HEK293 (cell line): Measurements from ENCODE around the gene CPA5.

Source experiments
- CTCF ChIA-PET: fragments of 350-600 bp; formaldehyde crosslinking; extraction: SDS; loops from one replicate; lab custom pipeline; 2021; ENCODE audit warnings: antibody characterized with exemption; lab: Yijun Ruan, JAX
- POLR2A ChIA-PET: fragments of 300-600 bp; formaldehyde crosslinking; extraction: SDS; loops from one replicate; lab custom pipeline; 2020; ENCODE audit warnings: antibody characterized with exemption, inconsistent platforms; lab: Yijun Ruan, JAX
- H3K27ac ChIP-seq: fragments of 200-500 bp; sonication (Bioruptor generic); 2 replicates; pipeline ENCODE4 v1.5.1; 2014; ENCODE audit warnings: low read depth, low read length, control low read depth, inconsistent platforms; ENCODE audit errors: extremely low read depth
- H3K36me3 ChIP-seq, 2 experiments: fragments of 200-500 bp in 1 of 2; sonication (Bioruptor generic) in 1 of 2; 1 replicate in 1 of 2; 2 replicates in 1 of 2; pipeline ENCODE4 v1.5.1; 2014 to 2017; ENCODE audit warnings: inconsistent platforms in 2 of 2, low read length in 2 of 2; ENCODE audit not compliant: control insufficient read depth in 2 of 2, insufficient read depth in 1 of 2
- H3K4me1 ChIP-seq: fragments of 200-500 bp; sonication (Bioruptor generic); 2 replicates; pipeline ENCODE4 v1.5.1; 2014; ENCODE audit warnings: mild to moderate bottlenecking, low read length, inconsistent platforms; ENCODE audit not compliant: control insufficient read depth, insufficient read depth
- H3K4me3 ChIP-seq: 2 replicates; pipeline ENCODE4 v1.5.1; 2011; ENCODE audit warnings: low read depth, mild to moderate bottlenecking, control low read depth, low read length, moderate library complexity
- H3K9me3 ChIP-seq: fragments of 200-500 bp; sonication (Bioruptor generic); 2 replicates; pipeline ENCODE4 v1.5.1; 2014; ENCODE audit warnings: low read depth, low read length, inconsistent platforms; ENCODE audit not compliant: control insufficient read depth, insufficient read depth
- GLIS1 ChIP-seq: fragments of 450-650 bp; formaldehyde crosslinking; IDR thresholded peaks from 2 replicates; pipeline ENCODE4 v1.5.1; 2016; ENCODE audit warnings: missing biosample characterization, missing genetic modification characterization
- OSR2 ChIP-seq: fragments of 450-650 bp; formaldehyde crosslinking; IDR thresholded peaks from 2 replicates; pipeline ENCODE4 v1.5.1; 2016; ENCODE audit warnings: missing biosample characterization, missing genetic modification characterization
- PRDM1 ChIP-seq: fragments of 450-650 bp; formaldehyde crosslinking; IDR thresholded peaks from 2 replicates; pipeline ENCODE4; 2016; ENCODE audit warnings: missing biosample characterization, missing genetic modification characterization
- SCRT2 ChIP-seq: fragments of 450-650 bp; formaldehyde crosslinking; IDR thresholded peaks from 2 replicates; pipeline ENCODE4 v1.5.1; 2016; ENCODE audit warnings: missing biosample characterization, missing genetic modification characterization
- SP2 ChIP-seq: fragments of 450-650 bp; formaldehyde crosslinking; IDR thresholded peaks from 2 replicates; pipeline ENCODE4 v1.5.1; 2016; ENCODE audit warnings: missing biosample characterization, missing genetic modification characterization
- ZBTB1 ChIP-seq: fragments of 450-650 bp; formaldehyde crosslinking; IDR thresholded peaks from 2 replicates; pipeline ENCODE4 v1.5.1; 2016; ENCODE audit warnings: missing biosample characterization, missing genetic modification characterization
- ZBTB20 ChIP-seq: fragments of 450-650 bp; formaldehyde crosslinking; IDR thresholded peaks from 2 replicates; pipeline ENCODE4 v1.5.1; 2016; ENCODE audit warnings: missing biosample characterization, missing genetic modification characterization
- ZNF16 ChIP-seq: fragments of 450-650 bp; formaldehyde crosslinking; IDR thresholded peaks from 2 replicates; pipeline ENCODE4 v1.5.1; 2016; ENCODE audit warnings: low read depth, missing biosample characterization, missing genetic modification characterization
- ZNF175 ChIP-seq: fragments of 450-650 bp; formaldehyde crosslinking; IDR thresholded peaks from 2 replicates; pipeline ENCODE4 v1.5.1; 2016; ENCODE audit warnings: missing biosample characterization, missing genetic modification characterization
- ZNF311 ChIP-seq: fragments of 450-650 bp; formaldehyde crosslinking; IDR thresholded peaks from 2 replicates; pipeline ENCODE4 v1.5.1; 2017; ENCODE audit warnings: missing biosample characterization, missing genetic modification characterization, borderline replicate concordance
- ZNF335 ChIP-seq: fragments of 450-650 bp; formaldehyde crosslinking; conservative IDR thresholded peaks from 2 replicates; pipeline ENCODE4 v1.5.1; 2016; ENCODE audit warnings: missing biosample characterization, missing genetic modification characterization
- ZNF391 ChIP-seq: fragments of 450-650 bp; formaldehyde crosslinking; IDR thresholded peaks from 2 replicates; pipeline ENCODE4 v1.5.1; 2016; ENCODE audit warnings: low read depth, missing biosample characterization, missing genetic modification characterization, borderline replicate concordance
- ZNF830 ChIP-seq: fragments of 450-650 bp; IDR thresholded peaks from 2 replicates; pipeline ENCODE4 v1.5.0; 2018; ENCODE audit warnings: missing biosample characterization, missing genetic modification characterization, low read depth, mild to moderate bottlenecking, moderate library complexity
- TF ChIP-seq, protein P1 (sequence below): fragments of 450-650 bp; formaldehyde crosslinking; IDR thresholded peaks from 2 replicates; pipeline ENCODE4 v1.5.1; 2016; ENCODE audit warnings: missing biosample characterization, missing genetic modification characterization
- TF ChIP-seq, protein P2 (sequence below): sonication (generic); formaldehyde crosslinking; IDR thresholded peaks from 2 replicates; pipeline ENCODE4 v1.8.1; 2022; ENCODE audit warnings: mild to moderate bottlenecking, moderate library complexity, missing genetic modification reagents
- TF ChIP-seq, protein P3 (sequence below): fragments of 450-650 bp; formaldehyde crosslinking; IDR thresholded peaks from 2 replicates; pipeline ENCODE4 v1.5.1; 2016; ENCODE audit warnings: missing biosample characterization, missing genetic modification characterization
- TF ChIP-seq, protein P4 (sequence below): fragments of 450-650 bp; formaldehyde crosslinking; conservative IDR thresholded peaks from 2 replicates; pipeline ENCODE4 v1.5.1; 2016; ENCODE audit warnings: low read depth, missing biosample characterization, missing genetic modification characterization
- TF ChIP-seq, protein P5 (sequence below): fragments of 450-650 bp; formaldehyde crosslinking; IDR thresholded peaks from 2 replicates; pipeline ENCODE4 v1.5.1; 2016; ENCODE audit warnings: missing biosample characterization, missing genetic modification characterization
- TF ChIP-seq, protein P6 (sequence below): fragments of 450-650 bp; formaldehyde crosslinking; IDR thresholded peaks from 2 replicates; pipeline ENCODE4 v1.5.1; 2016; ENCODE audit warnings: missing biosample characterization, missing genetic modification characterization

CPA5 gene

DNA sequence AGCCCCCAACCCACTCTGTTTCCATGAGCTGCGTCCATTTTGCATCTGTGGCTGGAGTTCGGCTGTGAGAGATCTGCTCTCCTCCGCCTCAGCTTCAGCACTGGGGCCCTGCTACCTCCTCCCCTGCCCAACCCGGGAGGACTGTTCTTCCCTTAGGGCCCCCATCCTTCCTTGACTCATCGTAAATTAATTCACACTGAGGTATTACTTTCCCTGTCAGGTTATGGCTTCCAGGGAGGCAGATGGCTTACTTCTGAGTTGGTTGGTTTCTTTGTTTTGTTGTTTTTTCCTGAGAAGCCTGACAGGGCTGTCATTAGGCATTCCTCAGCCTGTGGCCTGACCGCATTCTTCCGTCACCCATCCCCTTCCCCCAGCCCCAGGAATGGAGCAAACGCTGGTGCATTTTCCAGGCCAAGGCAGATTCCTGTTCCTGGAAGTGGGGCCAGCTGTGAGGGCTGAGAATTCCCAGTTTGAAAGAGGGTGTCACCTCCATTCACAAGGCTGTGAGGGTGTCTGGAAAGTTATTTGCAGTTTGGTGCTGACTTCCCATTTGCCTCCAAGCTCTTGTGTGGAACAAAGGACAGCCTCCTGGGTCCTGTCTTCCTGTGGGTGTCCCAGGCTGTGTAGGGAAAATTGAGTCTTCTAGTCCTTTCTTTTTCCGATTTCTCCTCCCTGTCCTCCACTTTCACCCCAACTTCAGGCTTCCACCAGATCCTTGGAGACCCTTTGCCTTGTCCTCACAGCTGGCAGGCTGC is 11.7 kb downstream of the CPA5 start:
- H3K4me3 ChIP-seq, result peak overlapping the region; percentile 6; the same call in 1 of the 2 replicates
- no peaks in the 10 kb centered on the region for H3K9me3 ChIP-seq
- peaks cover 17% of the 10 kb centered on the region for H3K4me1 ChIP-seq
- no peaks in the 10 kb centered on the region for H3K36me3 ChIP-seq
- H3K27ac ChIP-seq, result peak overlapping the region; percentile 94
- CTCF ChIA-PET, result interaction anchor here (0.6 to 0.7 kb wide), 3 partner anchors 120 to 390 kb away, joined by 3 read pairs; no protein-coding TSS in a partner anchor
- POLR2A ChIA-PET, result interaction anchor here (1.0 to 2.3 kb wide), 3 partner anchors 9 to 151 kb away, joined by 3 to 12 read pairs (median 4); partner anchors contain the start of gene TMEM209
- TF ChIP-seq OSR2 (tag by site-specific recombination), result peak; percentile 98
- TF ChIP-seq ZNF16, result no peak
- TF ChIP-seq, protein P1, sequence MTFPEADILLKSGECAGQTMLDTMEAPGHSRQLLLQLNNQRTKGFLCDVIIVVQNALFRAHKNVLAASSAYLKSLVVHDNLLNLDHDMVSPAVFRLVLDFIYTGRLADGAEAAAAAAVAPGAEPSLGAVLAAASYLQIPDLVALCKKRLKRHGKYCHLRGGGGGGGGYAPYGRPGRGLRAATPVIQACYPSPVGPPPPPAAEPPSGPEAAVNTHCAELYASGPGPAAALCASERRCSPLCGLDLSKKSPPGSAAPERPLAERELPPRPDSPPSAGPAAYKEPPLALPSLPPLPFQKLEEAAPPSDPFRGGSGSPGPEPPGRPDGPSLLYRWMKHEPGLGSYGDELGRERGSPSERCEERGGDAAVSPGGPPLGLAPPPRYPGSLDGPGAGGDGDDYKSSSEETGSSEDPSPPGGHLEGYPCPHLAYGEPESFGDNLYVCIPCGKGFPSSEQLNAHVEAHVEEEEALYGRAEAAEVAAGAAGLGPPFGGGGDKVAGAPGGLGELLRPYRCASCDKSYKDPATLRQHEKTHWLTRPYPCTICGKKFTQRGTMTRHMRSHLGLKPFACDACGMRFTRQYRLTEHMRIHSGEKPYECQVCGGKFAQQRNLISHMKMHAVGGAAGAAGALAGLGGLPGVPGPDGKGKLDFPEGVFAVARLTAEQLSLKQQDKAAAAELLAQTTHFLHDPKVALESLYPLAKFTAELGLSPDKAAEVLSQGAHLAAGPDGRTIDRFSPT (tag by site-specific recombination), result peak; percentile 53
- no peak for TF ChIP-seq ZNF830 (tag by site-specific recombination)
- TF ChIP-seq, protein P2, sequence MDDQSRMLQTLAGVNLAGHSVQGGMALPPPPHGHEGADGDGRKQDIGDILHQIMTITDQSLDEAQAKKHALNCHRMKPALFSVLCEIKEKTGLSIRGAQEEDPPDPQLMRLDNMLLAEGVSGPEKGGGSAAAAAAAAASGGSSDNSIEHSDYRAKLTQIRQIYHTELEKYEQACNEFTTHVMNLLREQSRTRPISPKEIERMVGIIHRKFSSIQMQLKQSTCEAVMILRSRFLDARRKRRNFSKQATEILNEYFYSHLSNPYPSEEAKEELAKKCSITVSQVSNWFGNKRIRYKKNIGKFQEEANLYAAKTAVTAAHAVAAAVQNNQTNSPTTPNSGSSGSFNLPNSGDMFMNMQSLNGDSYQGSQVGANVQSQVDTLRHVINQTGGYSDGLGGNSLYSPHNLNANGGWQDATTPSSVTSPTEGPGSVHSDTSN (CRISPR knock-in tag), result peak; percentile 53; the same call in 1 of the 2 replicates
- TF ChIP-seq ZBTB1 (tag by site-specific recombination), result no peak
- no peak for TF ChIP-seq ZNF175 (tag by site-specific recombination)
- TF ChIP-seq SCRT2 (tag by site-specific recombination), result peak; percentile 84
- TF ChIP-seq ZNF311 (tag by site-specific recombination), result no peak
- peak; percentile 94 for TF ChIP-seq ZBTB20 (tag by site-specific recombination)
- TF ChIP-seq, protein P3, sequence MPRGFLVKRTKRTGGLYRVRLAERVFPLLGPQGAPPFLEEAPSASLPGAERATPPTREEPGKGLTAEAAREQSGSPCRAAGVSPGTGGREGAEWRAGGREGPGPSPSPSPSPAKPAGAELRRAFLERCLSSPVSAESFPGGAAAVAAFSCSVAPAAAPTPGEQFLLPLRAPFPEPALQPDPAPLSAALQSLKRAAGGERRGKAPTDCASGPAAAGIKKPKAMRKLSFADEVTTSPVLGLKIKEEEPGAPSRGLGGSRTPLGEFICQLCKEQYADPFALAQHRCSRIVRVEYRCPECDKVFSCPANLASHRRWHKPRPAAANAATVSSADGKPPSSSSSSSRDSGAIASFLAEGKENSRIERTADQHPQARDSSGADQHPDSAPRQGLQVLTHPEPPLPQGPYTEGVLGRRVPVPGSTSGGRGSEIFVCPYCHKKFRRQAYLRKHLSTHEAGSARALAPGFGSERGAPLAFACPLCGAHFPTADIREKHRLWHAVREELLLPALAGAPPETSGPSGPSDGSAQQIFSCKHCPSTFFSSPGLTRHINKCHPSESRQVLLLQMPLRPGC (tag by site-specific recombination), result peak; percentile 99
- TF ChIP-seq SP2 (tag by site-specific recombination), result peak; percentile 35
- TF ChIP-seq PRDM1 (tag by site-specific recombination), result peak; percentile 90
- peak; percentile 82 for TF ChIP-seq ZNF335
- TF ChIP-seq, protein P4, sequence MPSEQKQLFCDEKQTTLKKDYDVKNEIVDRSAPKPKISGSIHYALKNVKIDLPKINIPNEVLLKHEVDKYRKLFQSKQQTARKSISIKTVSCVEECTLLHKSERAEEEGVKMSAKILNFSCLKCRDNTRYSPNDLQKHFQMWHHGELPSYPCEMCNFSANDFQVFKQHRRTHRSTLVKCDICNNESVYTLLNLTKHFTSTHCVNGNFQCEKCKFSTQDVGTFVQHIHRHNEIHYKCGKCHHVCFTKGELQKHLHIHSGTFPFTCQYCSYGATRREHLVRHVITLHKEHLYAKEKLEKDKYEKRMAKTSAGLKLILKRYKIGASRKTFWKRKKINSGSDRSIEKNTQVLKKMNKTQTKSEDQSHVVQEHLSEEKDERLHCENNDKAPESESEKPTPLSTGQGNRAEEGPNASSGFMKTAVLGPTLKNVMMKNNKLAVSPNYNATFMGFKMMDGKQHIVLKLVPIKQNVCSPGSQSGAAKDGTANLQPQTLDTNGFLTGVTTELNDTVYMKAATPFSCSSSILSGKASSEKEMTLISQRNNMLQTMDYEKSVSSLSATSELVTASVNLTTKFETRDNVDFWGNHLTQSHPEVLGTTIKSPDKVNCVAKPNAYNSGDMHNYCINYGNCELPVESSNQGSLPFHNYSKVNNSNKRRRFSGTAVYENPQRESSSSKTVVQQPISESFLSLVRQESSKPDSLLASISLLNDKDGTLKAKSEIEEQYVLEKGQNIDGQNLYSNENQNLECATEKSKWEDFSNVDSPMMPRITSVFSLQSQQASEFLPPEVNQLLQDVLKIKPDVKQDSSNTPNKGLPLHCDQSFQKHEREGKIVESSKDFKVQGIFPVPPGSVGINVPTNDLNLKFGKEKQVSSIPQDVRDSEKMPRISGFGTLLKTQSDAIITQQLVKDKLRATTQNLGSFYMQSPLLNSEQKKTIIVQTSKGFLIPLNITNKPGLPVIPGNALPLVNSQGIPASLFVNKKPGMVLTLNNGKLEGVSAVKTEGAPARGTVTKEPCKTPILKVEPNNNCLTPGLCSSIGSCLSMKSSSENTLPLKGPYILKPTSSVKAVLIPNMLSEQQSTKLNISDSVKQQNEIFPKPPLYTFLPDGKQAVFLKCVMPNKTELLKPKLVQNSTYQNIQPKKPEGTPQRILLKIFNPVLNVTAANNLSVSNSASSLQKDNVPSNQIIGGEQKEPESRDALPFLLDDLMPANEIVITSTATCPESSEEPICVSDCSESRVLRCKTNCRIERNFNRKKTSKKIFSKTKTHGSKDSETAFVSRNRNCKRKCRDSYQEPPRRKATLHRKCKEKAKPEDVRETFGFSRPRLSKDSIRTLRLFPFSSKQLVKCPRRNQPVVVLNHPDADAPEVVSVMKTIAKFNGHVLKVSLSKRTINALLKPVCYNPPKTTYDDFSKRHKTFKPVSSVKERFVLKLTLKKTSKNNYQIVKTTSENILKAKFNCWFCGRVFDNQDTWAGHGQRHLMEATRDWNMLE, result peak; percentile 38; the same call in 1 of the 2 replicates
- TF ChIP-seq, protein P5, sequence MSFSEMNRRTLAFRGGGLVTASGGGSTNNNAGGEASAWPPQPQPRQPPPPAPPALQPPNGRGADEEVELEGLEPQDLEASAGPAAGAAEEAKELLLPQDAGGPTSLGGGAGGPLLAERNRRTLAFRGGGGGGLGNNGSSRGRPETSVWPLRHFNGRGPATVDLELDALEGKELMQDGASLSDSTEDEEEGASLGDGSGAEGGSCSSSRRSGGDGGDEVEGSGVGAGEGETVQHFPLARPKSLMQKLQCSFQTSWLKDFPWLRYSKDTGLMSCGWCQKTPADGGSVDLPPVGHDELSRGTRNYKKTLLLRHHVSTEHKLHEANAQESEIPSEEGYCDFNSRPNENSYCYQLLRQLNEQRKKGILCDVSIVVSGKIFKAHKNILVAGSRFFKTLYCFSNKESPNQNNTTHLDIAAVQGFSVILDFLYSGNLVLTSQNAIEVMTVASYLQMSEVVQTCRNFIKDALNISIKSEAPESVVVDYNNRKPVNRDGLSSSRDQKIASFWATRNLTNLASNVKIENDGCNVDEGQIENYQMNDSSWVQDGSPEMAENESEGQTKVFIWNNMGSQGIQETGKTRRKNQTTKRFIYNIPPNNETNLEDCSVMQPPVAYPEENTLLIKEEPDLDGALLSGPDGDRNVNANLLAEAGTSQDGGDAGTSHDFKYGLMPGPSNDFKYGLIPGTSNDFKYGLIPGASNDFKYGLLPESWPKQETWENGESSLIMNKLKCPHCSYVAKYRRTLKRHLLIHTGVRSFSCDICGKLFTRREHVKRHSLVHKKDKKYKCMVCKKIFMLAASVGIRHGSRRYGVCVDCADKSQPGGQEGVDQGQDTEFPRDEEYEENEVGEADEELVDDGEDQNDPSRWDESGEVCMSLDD (tag by site-specific recombination), result no peak
- TF ChIP-seq ZNF391, result peak; percentile 34; the same call in 1 of the 2 replicates
- TF ChIP-seq GLIS1 (tag by site-specific recombination), result peak; percentile 93
- TF ChIP-seq, protein P6, sequence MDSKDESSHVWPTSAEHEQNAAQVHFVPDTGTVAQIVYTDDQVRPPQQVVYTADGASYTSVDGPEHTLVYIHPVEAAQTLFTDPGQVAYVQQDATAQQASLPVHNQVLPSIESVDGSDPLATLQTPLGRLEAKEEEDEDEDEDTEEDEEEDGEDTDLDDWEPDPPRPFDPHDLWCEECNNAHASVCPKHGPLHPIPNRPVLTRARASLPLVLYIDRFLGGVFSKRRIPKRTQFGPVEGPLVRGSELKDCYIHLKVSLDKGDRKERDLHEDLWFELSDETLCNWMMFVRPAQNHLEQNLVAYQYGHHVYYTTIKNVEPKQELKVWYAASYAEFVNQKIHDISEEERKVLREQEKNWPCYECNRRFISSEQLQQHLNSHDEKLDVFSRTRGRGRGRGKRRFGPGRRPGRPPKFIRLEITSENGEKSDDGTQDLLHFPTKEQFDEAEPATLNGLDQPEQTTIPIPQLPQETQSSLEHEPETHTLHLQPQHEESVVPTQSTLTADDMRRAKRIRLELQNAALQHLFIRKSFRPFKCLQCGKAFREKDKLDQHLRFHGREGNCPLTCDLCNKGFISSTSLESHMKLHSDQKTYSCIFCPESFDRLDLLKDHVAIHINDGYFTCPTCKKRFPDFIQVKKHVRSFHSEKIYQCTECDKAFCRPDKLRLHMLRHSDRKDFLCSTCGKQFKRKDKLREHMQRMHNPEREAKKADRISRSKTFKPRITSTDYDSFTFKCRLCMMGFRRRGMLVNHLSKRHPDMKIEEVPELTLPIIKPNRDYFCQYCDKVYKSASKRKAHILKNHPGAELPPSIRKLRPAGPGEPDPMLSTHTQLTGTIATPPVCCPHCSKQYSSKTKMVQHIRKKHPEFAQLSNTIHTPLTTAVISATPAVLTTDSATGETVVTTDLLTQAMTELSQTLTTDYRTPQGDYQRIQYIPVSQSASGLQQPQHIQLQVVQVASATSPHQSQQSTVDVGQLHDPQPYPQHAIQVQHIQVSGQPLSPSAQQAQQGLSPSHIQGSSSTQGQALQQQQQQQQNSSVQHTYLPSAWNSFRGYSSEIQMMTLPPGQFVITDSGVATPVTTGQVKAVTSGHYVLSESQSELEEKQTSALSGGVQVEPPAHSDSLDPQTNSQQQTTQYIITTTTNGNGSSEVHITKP, result peak; percentile 70
